Transverse colon (tissue), 4 donors: Measurements from ENCODE around the gene NEK2. TPM values are rescaled to one million over a fixed set of nuclear protein-coding genes. Genes with fewer than 3 reads are reported as not detected.
A peak's percentile ranks its signal among the peaks of the same experiment; 100 is the strongest.

Source experiments
- DNase-seq: peaks from one replicate; pipeline ENCODE4 v3.0.0-alpha.2; 2019
- H3K27ac ChIP-seq, 4 donors: fragments of 200-600 bp; sonication (generic); 2 replicates each; pipeline ENCODE4 v1.5.1; 2016 to 2018; ENCODE audit warnings: inconsistent platforms in 4 of 4
- H3K27me3 ChIP-seq: fragments of 200-600 bp; sonication (generic); 2 replicates; pipeline ENCODE4 v1.5.1; 2017; ENCODE audit warnings: inconsistent platforms
- H3K36me3 ChIP-seq, 4 donors: fragments of 200-600 bp; sonication (generic); 2 replicates each; pipeline ENCODE4 v1.5.1; 2017 to 2019; ENCODE audit warnings: inconsistent platforms in 4 of 4
- H3K4me1 ChIP-seq, 4 donors: fragments of 200-600 bp; sonication (generic); 2 replicates each; pipeline ENCODE4 v1.5.1; 2017 to 2020; ENCODE audit warnings: inconsistent platforms in 4 of 4
- H3K4me3 ChIP-seq, 4 donors: fragments of 200-600 bp; sonication (generic); 1 replicate in 1 of 4; 2 replicates in 3 of 4; pipeline versions ENCODE4 v1.5.1 to v1.6.1; 2017 to 2019; ENCODE audit warnings: inconsistent platforms in 4 of 4
- H3K9me3 ChIP-seq, 2 donors: fragments of 200-600 bp; sonication (generic); 2 replicates each; pipeline ENCODE4 v1.5.1; 2017 to 2019; ENCODE audit warnings: inconsistent platforms in 2 of 2
- CTCF ChIP-seq, 5 experiments: fragments of 200-600 bp in 3 of 5; fragments of 450-650 bp in 2 of 5; sonication (generic) in 3 of 5; IDR thresholded peaks; 1 replicate in 2 of 5; 2 replicates in 3 of 5; pipeline ENCODE4 v1.5.1; 2016 to 2017; ENCODE audit warnings: antibody characterized with exemption in 5 of 5, inconsistent platforms in 3 of 5, mild to moderate bottlenecking in 2 of 5, moderate library complexity in 1 of 5
- EP300 ChIP-seq: sonication (generic); formaldehyde crosslinking; IDR thresholded peaks from one replicate; pipeline ENCODE4 v1.6.1; 2017; ENCODE audit warnings: antibody characterized with exemption, low read depth
- POLR2A ChIP-seq: fragments of 450-650 bp; IDR thresholded peaks from one replicate; pipeline ENCODE4 v1.6.1; 2016; ENCODE audit warnings: antibody characterized with exemption, mild to moderate bottlenecking, moderate library complexity
- POLR2AphosphoS5 ChIP-seq, 3 donors: sonication (generic); formaldehyde crosslinking; IDR thresholded peaks; one replicate each; pipeline ENCODE4 v1.6.1; 2016; ENCODE audit warnings: antibody characterized with exemption in 3 of 3
- WGBS, 2 donors: methylation state at CpG; one replicate each; pipeline ENCODE4 v1.1.5; 2018; ENCODE audit warnings: low coverage in 1 of 2; 5-methylcytosine and 5-hydroxymethylcytosine counted together
- in situ Hi-C, 4 donors: fragments of 200-750 bp; cut with MboI; loops; one replicate each; pipeline versions ENCODE4 v1.15.0 to v1.15.1; 2017; ENCODE audit warnings: low sequenced_read_pairs in 3 of 4, low pct_ligation_motif_present in 1 of 4, low pct_unique_long_range_greater_than_20kb in 1 of 4
- intact Hi-C: fragments of 100-400 bp; cut with DNase I; formaldehyde crosslinking; loops from one replicate; pipeline ENCODE4 v1.15.1; 2023; ENCODE audit warnings: low total_unique reads
- total RNA-seq, 4 donors: library from RNA; depleted of rRNA; stranded (reverse); fragments of >200 nt; gene quantifications; one replicate each; pipeline ENCODE4 v1.1.0, GENCODE V29; 2016

Gene NEK2
- total RNA-seq, 4 donors from 2014 or later: 1.7 to 4.9 (median 2.1) TPM

DNA sequence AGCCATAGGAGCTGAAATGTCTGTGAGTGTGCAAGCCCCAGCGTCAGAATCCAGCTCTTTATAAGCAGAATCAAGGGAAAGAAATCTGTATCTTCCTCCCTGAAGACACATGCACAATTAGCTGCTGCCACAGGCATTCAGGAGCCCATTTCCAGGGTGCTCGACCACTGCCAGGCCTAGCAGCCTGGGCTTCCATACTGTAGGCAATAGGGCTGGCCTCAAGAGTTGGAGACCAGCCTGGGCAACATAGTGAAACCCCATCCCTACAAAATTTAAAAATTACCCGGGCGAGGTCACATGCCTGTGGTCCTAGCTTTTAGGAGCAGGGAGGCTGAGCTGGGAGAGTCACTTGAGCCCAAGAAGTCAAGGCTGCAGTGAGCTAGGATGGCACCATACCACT lies 41.0 kb downstream of the NEK2 start:
- no peak for DNase-seq
- in situ Hi-C loops (no loop called here), intact Hi-C loops (no loop called here)
- Histone ChIP-seq H3K9me3 (no peaks in the 10 kb centered on the region), H3K27ac (no peak overlapping the region), H3K4me3 (no peak overlapping the region), H3K27me3 (no peaks in the 10 kb centered on the region), H3K36me3 (no peaks in the 10 kb centered on the region), H3K4me1 (peaks cover 0 to 10% (median 7%) of the 10 kb centered on the region in 4 donors)
- WGBS, 2 donors: 90% methylated on average over 4 of the region's 4 CpGs; no CpG with 5 or more reads in 1 of the 2 donors
- TF ChIP-seq CTCF (IDR thresholded peaks at IDR 0.05): no peak
- TF ChIP-seq POLR2AphosphoS5 (IDR thresholded peaks at IDR 0.05): no peak
- no peak for TF ChIP-seq EP300
- TF ChIP-seq POLR2A: no peak

DNA sequence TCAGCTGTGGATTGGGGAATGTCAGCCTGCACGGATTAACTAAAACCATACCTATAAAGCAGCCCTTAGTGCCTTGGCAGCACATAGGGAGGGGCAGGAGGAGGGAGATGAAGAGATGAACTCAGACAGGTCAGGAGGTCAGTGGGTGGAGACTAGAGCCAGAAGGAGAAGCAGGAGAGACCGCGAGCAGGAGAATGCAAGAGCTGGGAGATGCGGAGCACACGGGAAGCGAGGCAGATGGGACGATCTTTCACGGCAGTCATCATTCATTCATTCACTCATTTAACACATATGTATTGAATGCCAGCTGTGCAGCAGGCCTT lies 41.9 kb downstream of the NEK2 start:
- no peaks in the 10 kb centered on the region for H3K36me3 ChIP-seq
- H3K27ac ChIP-seq: peak overlapping the region in 1 of 4 donors; percentile 36
- no peaks in the 10 kb centered on the region for H3K27me3 ChIP-seq
- intact Hi-C loops: no loop called here
- DNase-seq: no peak
- no peak for TF ChIP-seq CTCF (IDR thresholded peaks at IDR 0.05)
- TF ChIP-seq POLR2A: no peak
- no peak for TF ChIP-seq EP300
- no peak for TF ChIP-seq POLR2AphosphoS5 (IDR thresholded peaks at IDR 0.05)
- 87% methylated on average over 8 of the region's 8 CpGs; no CpG with 5 or more reads in 1 of the 2 donors for WGBS, 2 donors
- peaks cover 0 to 10% (median 7%) of the 10 kb centered on the region in 4 donors for H3K4me1 ChIP-seq
- H3K9me3 ChIP-seq: no peaks in the 10 kb centered on the region
- no peak overlapping the region for H3K4me3 ChIP-seq
- in situ Hi-C loops: no loop called here

GRCh38 chr1:211632808-211633523 lies 42.5 kb downstream of the NEK2 start:
- WGBS, 2 donors: 45% methylated on average over 10 of the region's 13 CpGs; no CpG with 5 or more reads in 1 of the 2 donors
- DNase-seq: no peak
- in situ Hi-C loops: no loop called here
- no peaks in the 10 kb centered on the region for H3K27me3 ChIP-seq
- no peak for TF ChIP-seq CTCF (IDR thresholded peaks at IDR 0.05)
- peaks cover 0 to 10% (median 7%) of the 10 kb centered on the region in 4 donors for H3K4me1 ChIP-seq
- intact Hi-C loops: no loop called here
- H3K27ac ChIP-seq: peak overlapping the region in 3 of 4 donors; percentile 17 to 57 (median 36)
- H3K36me3 ChIP-seq: no peaks in the 10 kb centered on the region
- H3K9me3 ChIP-seq: no peaks in the 10 kb centered on the region
- H3K4me3 ChIP-seq: no peak overlapping the region

GRCh38 chr1:211632117-211632807 lies 43.2 kb downstream of the NEK2 start:
- intact Hi-C loops: no loop called here
- H3K36me3 ChIP-seq: no peaks in the 10 kb centered on the region
- H3K9me3 ChIP-seq: no peaks in the 10 kb centered on the region
- H3K27ac ChIP-seq: no peak overlapping the region
- 82 to 97% methylated on average over 3 to 16 of the region's 16 CpGs for WGBS, 2 donors
- no peak for DNase-seq
- no peak overlapping the region for H3K4me3 ChIP-seq
- peaks cover 0 to 10% (median 7%) of the 10 kb centered on the region in 4 donors for H3K4me1 ChIP-seq
- no peak for TF ChIP-seq POLR2A
- no peak for TF ChIP-seq POLR2AphosphoS5 (IDR thresholded peaks at IDR 0.05)
- no peak for TF ChIP-seq CTCF (IDR thresholded peaks at IDR 0.05)
- no peak for TF ChIP-seq EP300
- H3K27me3 ChIP-seq: no peaks in the 10 kb centered on the region
- in situ Hi-C loops: no loop called here
